Embryonic facial prominence (tissue), 1 donor: ENCODE data around the gene PA2G4.
"Not testable (repeated sequence)": the region's sequence is repeated elsewhere in the genome, so short reads cannot be mapped to it uniquely, and the experiment has no call there.

ENCODE experiments used
- DNase-seq: peaks from one replicate; pipeline ENCODE4 v3.0.0-alpha.2; 2016; ENCODE audit errors: extremely low spot score

The PA2G4 gene

GRCh38 chr12:56099787-56100186 lies 4.6 kb upstream of the PA2G4 start:
- no peak for DNase-seq

GRCh38 chr12:56101045-56101444 lies 3.3 kb upstream of the PA2G4 start:
- DNase-seq = no peak

DNA sequence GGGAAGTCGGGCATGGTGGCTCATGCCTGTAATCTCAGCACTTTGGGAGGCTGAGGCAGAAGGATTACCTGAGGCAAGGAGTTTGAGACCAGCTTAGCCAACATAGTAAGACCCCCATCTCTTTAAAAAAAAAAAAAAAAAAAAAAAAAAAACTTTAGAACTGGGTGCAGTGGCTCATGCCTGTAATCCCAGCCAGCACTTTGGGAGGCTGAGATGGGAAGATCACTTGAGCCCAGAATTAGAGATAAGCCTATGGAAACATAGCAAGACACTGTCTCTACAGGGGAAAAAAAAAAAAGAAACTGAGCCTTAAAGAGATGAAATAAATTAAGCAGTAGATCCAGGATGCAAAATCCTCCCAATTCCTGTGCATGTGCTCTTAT lies 1.7 kb upstream of the PA2G4 start:
- no peak for DNase-seq

DNA sequence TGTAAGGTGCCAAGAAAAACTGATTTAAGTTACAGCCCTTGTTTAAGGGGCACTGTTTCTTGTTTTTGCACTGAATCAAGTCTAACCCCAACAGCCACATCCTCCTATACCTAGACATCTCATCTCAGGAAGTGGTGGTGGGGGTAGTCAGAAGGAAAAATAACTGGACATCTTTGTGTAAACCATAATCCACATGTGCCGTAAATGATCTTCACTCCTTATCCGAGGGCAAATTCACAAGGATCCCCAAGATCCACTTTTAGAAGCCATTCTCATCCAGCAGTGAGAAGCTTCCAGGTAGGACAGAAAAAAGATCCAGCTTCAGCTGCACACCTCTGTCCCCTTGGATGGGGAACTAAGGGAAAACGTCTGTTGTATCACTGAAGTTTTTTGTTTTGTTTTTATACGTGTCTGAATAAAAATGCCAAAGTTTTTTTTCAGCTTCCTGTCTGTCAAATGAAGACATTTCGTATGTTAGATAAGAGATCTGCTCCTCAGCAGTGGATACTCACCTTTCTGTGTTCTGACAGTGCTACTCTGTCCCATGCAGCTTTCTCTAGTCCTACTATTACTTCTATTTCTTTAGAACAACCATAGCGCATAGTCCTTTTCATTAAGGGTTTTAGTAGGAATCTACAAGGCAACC lies 1.2 kb upstream of the PA2G4 start:
- DNase-seq = no peak

DNA sequence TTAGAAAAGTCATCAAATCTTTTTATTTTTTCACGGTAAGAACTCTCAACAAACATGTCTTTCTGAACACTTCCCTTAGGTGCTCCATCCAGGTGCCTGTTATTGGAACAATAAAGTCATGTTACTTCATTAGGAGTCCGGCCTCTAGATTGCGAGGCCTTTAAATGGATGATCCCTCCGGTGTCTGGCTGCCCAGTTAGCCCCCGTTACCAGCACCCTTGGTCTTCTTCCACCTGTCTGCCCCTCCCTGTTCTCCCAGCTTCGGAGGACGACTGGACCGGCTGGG lies 593 bp upstream of the PA2G4 start:
- DNase-seq = no peak

DNA sequence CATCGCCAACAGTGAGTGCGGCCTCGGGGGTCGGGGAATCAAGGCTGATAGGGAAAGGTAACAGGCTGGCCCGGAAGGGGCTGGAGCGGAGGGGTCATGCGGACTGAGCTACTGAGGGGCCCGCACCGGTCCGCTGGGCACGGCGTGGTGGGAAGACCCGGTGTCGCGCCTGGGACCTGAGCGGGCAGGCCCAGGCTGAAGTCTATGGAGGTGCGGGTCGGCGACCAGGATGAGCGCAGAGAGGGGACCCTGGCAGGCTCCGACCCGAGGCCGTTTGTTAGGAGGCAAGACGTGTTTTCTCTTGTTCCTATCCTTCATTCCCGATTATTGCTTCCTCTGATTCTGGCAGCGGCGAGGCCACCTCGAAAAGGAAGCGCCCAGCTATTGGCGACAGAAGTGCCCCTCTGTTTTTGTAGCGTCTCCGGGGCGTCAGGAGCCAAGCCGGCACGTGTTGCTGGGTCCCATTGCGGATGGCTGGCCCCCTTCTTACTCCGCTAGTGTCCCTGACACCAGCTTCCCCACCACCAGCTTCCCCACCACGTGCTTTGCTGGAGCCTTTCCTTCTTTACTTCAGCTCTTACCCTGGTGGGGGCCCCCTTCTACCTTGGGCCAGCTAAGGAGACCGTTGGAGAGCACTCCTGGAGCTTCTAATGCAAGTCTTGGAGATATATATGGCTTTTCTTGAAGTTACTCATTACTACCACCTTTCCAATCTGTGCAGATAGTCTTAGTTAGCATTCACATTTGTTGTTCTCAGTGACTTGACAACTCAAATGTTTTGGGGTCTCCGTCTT lies 653 bp downstream of the PA2G4 start:
- no peak for DNase-seq

DNA sequence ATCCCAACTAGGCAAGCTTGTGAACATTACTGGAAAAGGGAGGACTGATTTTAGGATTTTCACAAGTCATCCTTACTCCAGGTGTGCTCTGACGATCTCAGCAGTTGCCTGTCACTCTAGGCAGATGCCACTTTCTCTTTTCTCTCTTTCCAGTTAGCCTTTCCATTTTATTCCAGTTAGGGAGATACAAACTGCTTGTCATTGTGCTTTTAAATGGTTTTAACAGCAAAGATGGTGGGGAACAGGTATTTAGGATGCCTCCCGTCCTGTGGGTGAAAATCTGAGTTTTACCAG lies 1.2 kb downstream of the PA2G4 start:
- no peak for DNase-seq

GRCh38 chr12:56107242-56107641 lies 2.9 kb downstream of the PA2G4 start:
- DNase-seq = no peak

DNA sequence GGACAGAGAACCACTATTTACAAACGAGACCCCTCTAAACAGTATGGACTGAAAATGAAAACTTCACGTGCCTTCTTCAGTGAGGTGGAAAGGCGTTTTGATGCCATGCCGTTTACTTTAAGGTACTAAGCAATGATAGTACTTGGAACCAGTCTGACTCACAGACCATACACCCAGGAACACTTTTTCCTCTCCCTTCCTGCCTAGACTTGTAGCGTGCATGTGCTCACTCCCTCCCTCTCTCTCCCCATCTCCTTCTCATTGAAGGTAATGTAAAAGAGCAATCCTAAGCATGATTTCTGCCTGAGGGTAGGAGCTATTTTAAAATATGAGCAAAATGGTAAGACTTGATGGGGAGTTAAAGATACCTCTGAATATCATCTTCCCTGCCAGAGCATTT lies 6.2 kb downstream of the PA2G4 start:
- no peak for DNase-seq

- DNase-seq = no peak
These were observed 9.7 kb downstream of the PA2G4 start for GRCh38 chr12:56114084-56114483.

GRCh38 chr12:56115329-56115728 lies 11.0 kb downstream of the PA2G4 start:
- DNase-seq = no peak

DNA sequence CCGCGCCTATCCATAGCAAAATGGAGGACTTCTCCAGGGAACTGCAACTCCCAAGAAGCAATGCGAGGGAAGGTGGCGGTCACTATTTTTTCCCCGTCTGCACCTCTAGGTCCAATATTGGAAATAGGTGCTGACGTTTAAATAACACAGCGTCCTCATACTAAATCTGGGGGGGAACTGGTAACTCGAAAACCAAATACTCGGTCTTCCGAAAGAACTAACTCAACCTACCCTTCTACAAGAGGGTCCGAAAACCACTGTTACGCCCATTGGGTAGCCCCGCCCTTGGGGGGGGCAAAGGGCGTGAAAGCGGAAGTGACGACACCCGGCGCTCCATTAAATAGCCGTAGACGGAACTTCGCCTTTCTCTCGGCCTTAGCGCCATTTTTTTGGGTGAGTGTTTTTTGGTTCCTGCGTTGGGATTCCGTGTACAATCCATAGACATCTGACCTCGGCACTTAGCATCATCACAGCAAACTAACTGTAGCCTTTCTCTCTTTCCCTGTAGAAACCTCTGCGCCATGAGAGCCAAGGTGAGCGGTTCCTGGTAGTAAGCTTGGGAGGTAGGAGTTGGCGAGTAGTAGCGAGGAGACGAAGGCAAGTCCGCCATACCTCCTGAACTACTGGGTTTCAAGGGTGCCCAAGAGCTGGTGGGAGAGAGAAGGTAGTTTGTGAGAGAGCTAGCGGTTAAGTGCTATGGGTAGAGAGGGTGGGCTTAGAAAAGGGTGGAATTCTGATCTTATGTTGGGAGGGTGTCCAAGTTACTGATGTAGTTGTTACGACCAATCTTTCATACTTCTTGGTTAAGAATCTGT lies 12.1 kb downstream of the PA2G4 start, which contains the start of gene RPL41:
Gene RPL41, plus strand, starts transcription at position 367 of the 815 bp plus-strand sequence.
- DNase-seq = peak; percentile 90

DNA sequence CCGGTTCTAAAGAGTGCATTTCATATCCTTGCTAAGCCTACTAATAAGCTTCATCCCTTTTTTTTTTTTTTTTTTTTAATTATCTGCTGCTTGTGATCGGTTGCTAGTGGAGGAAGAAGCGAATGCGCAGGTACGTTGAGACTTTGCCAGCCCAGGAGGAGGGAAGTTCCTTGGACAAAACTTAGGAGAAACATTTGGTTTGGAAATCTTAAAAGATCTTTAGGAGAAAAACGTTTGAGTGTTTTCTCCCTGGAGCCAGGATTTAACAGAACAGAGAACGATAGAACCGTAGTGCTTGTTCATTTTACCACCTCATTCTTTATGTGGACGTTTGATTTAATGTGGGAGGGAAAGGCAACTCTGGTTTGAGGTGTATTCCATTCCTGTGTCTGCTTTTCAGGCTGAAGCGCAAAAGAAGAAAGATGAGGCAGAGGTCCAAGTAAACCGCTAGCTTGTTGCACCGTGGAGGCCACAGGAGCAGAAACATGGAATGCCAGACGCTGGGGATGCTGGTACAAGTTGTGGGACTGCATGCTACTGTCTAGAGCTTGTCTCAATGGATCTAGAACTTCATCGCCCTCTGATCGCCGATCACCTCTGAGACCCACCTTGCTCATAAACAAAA lies 12.8 kb downstream of the PA2G4 start:
- not testable (repeated sequence) for DNase-seq

GRCh38 chr12:56117778-56118687 lies 13.7 kb downstream of the PA2G4 start, which contains the start of gene ZC3H10:
ZC3H10 (plus strand) TSS chr12:56118266; CDS start chr12:56120563, 2,297 bp downstream.
- peak; percentile 100 for DNase-seq

DNA sequence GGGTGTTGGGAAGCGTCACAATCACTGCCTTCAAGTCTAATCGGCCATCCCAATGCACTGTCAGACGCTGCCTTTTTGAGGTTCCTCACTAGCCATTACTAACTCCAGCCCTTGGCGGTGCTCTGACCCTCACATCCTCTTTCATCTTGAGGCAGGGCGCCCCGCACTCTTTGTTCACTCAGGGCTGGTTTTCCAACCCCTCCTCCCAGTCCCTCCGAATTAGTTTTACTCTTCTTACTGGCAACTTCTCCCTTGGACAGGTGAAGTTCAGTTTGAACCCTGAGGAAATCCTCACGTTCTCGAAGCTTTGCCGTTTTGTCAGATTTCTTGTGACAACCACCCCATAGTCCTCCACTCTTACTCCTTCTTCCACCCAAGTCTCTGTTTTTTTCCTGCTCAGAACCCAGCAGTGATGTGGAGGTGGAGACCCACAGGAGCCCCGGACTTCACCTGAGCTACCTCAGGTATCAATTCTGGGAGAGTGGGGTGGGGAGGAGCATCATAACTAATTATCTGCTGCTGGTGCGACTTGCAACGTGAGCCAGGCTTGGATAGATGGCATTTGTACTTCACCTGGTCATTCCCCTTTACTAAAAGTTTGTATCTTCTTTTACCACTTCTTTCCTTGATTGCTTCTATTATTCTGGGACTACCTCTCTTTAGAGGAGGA lies 14.5 kb downstream of the PA2G4 start:
- no peak for DNase-seq

DNA sequence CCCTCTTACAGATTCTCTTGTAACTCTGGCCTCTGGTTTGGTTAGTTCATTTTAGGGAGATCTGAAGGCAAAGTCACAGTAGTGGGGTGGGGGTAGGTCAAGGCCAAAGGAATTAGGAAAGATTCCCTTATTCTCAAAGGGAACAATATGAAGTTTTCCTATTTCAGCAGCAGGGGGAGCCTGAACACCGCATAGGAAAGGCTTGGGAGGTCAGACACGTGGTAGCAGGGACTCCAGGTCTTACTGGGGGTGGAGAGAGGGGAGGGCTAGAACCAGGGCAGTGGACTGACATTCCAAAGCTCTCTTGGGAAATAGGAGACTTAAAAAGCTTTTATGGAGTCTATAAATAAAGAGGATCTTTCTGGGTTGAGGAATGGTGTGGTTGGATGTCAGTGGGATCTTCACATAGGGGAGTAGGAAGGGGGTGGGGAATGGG lies 15.0 kb downstream of the PA2G4 start:
- peak; percentile 73 for DNase-seq

- DNase-seq = no peak
These were observed 15.9 kb downstream of the PA2G4 start for GRCh38 chr12:56120158-56120846.

DNA sequence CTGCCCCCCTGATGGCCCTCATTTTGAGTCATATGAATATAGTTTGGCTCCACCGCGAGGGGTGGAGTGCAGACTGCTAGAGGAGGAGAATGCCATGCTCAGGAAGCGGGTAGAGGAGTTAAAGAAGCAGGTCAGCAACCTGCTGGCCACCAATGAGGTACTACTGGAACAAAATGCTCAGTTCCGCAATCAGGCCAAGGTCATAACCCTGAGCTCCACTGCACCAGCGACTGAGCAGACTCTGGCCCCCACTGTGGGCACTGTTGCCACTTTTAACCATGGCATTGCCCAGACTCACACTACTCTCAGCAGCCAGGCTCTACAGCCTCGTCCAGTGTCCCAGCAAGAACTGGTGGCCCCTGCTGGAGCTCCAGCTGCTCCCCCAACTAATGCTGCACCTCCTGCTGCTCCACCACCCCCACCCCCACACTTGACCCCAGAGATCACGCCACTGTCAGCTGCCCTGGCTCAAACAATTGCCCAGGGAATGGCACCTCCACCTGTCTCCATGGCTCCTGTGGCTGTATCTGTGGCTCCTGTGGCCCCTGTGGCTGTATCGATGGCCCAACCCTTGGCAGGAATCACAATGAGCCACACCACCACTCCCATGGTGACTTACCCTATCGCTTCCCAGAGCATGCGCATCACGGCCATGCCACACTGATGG lies 17.0 kb downstream of the PA2G4 start:
- no peak for DNase-seq

- no peak for DNase-seq
These were observed 18.3 kb downstream of the PA2G4 start for GRCh38 chr12:56122637-56123036.

GRCh38 chr12:56124133-56124532 lies 19.8 kb downstream of the PA2G4 start:
- DNase-seq = no peak
